ENCODE data around the gene CFAP161. TPM values are rescaled to one million over a fixed set of nuclear protein-coding genes. Genes with fewer than 3 reads are reported as not detected.
A peak's percentile ranks its signal among the peaks of the same experiment; 100 is the strongest.

Gene CFAP161
- total RNA-seq, 1 experiment from 2014 or later, result not detected

DNA sequence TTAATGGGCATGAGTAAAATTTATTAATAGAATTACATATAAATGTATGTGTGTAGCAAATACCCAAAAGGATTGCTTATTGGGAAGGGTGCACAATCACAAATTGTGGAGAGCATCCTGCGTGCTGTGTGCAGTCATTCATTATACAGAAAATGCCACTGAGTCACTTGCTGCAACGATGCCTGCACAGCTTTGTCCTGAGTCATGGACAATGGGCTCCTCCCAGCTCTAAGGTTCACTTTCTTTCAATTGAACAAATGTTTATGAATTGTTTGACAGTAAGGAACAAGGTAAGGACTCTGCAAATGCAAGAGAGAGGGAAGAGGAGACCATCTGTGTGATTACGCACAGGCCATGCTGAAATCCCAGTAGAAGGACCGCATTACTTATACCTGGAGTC, 18.7 kb downstream of the CFAP161 start:
- no peak overlapping the region for H3K27ac Mint-ChIP-seq (ENCODE audit: unreplicated experiment)
- no peaks in the 10 kb centered on the region for H3K4me1 Mint-ChIP-seq (ENCODE audit: low read depth, unreplicated experiment)
- H3K4me3 Mint-ChIP-seq (ENCODE audit: low read depth, unreplicated experiment), result no peak overlapping the region
- H3K36me3 Mint-ChIP-seq (ENCODE audit: insufficient read depth, unreplicated experiment), result no peaks in the 10 kb centered on the region
- no TSS peak for BruUV-seq (replicated peaks)
- no peaks in the 10 kb centered on the region for H3K9me3 Mint-ChIP-seq (ENCODE audit: low read depth, unreplicated experiment)
- CTCF ChIA-PET, result interaction anchor here (1.5 kb wide), 1 partner anchor 113 kb away, joined by 9 read pairs; no protein-coding TSS in a partner anchor
- TF ChIP-seq, protein P1, sequence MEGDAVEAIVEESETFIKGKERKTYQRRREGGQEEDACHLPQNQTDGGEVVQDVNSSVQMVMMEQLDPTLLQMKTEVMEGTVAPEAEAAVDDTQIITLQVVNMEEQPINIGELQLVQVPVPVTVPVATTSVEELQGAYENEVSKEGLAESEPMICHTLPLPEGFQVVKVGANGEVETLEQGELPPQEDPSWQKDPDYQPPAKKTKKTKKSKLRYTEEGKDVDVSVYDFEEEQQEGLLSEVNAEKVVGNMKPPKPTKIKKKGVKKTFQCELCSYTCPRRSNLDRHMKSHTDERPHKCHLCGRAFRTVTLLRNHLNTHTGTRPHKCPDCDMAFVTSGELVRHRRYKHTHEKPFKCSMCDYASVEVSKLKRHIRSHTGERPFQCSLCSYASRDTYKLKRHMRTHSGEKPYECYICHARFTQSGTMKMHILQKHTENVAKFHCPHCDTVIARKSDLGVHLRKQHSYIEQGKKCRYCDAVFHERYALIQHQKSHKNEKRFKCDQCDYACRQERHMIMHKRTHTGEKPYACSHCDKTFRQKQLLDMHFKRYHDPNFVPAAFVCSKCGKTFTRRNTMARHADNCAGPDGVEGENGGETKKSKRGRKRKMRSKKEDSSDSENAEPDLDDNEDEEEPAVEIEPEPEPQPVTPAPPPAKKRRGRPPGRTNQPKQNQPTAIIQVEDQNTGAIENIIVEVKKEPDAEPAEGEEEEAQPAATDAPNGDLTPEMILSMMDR (IDR thresholded peaks at IDR 0.05; ENCODE audit: unreplicated experiment), result no peak
- no peak for DNase-seq
- peaks cover 52% of the 10 kb centered on the region for H3K27me3 Mint-ChIP-seq (ENCODE audit: unreplicated experiment)
- intact Hi-C loops (cut with micrococcal nuclease; ENCODE audit: unreplicated experiment), result loop anchor here (1.0 to 5.0 kb wide), 2 partner anchors 34 to 45 kb away; no protein-coding TSS in a partner anchor

DNA sequence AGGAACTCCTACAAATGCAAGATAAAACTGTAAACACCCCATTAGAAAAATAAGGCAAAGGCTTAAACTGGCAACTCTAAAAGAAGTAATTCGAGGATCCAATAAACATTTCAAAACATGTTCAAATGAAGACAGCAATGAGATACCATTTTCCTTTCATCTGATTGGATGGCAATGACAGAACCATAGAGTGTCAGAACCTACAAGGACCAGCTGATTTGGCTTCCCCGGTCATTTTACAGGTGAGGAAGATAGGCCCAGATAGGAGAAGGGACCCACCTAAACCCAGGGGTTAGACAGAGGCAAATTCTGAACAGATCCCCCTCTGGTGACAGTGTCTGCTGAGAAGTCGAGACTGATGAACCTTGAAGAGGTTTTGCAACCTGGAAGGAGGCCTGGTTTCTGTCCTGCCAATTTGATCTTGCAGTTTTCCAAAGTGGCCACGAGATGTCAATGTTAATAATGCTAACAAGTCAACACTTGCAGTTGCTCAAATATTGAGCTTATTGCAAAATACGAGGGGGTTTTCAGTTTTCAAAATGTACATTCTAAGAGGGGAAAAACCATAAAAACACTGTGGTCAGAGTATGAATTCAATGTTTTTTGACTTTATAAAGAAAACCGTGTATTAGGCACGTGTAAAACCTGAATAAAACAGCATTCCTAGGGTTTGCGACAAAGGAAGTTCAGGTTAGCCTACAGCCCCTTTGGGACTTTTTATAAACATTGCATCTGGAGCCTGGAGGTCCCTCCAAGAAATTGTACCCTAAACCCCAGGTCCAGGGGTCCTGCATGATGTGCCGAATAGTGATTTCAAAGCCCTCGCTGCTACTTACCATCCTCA, 21.5 kb downstream of the CFAP161 start:
- BruUV-seq (replicated peaks), result no TSS peak
- TF ChIP-seq, protein P1 (IDR thresholded peaks at IDR 0.05; ENCODE audit: unreplicated experiment), result peak; percentile 40
- H3K36me3 Mint-ChIP-seq (ENCODE audit: insufficient read depth, unreplicated experiment), result no peaks in the 10 kb centered on the region
- intact Hi-C loops (cut with micrococcal nuclease; ENCODE audit: unreplicated experiment), result loop anchor here (1.0 kb wide), 1 partner anchor 111 kb away; no protein-coding TSS in a partner anchor
- H3K4me3 Mint-ChIP-seq (ENCODE audit: low read depth, unreplicated experiment), result no peak overlapping the region
- no peaks in the 10 kb centered on the region for H3K9me3 Mint-ChIP-seq (ENCODE audit: low read depth, unreplicated experiment)
- DNase-seq, result peak; percentile 33
- no peaks in the 10 kb centered on the region for H3K4me1 Mint-ChIP-seq (ENCODE audit: low read depth, unreplicated experiment)
- H3K27me3 Mint-ChIP-seq (ENCODE audit: unreplicated experiment), result peaks cover 56% of the 10 kb centered on the region
- CTCF ChIA-PET, result interaction anchor here (0.7 to 3.7 kb wide), 10 partner anchors 12 to 983 kb away, joined by 3 to 98 read pairs (median 4); no protein-coding TSS in a partner anchor
- no peak overlapping the region for H3K27ac Mint-ChIP-seq (ENCODE audit: unreplicated experiment)

DNA sequence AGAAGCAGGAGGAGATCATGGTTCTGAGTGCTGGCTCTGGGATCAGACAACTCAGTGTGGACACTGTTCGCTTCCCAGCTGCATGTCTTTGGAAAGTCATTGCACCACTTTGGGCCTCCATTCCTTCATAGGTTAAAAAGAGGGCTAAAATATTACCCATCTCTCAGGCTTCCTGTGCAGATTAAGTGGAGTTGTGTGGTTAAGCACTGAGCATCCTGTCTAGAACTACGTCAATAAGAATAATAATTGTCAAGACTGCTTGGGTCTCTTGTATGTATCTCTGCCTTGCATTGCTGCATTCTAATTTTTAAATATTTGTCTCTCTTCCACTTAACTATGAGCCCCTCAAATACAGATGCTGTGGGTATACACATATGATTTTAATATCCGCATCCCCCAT, 22.3 kb downstream of the CFAP161 start:
- Mint-ChIP-seq H3K27me3 (ENCODE audit: unreplicated experiment) (peaks cover 57% of the 10 kb centered on the region), H3K4me3 (ENCODE audit: low read depth, unreplicated experiment) (no peak overlapping the region), H3K27ac (ENCODE audit: unreplicated experiment) (no peak overlapping the region), H3K9me3 (ENCODE audit: low read depth, unreplicated experiment) (no peaks in the 10 kb centered on the region), H3K4me1 (ENCODE audit: low read depth, unreplicated experiment) (no peaks in the 10 kb centered on the region), H3K36me3 (ENCODE audit: insufficient read depth, unreplicated experiment) (no peaks in the 10 kb centered on the region)
- TF ChIP-seq, protein P1 (IDR thresholded peaks at IDR 0.05; ENCODE audit: unreplicated experiment), result no peak
- CTCF ChIA-PET, result interaction anchor here (0.7 to 3.7 kb wide), 9 partner anchors 13 to 983 kb away, joined by 3 to 98 read pairs (median 3); no protein-coding TSS in a partner anchor
- intact Hi-C loops (cut with micrococcal nuclease; ENCODE audit: unreplicated experiment), result no loop called here
- no TSS peak for BruUV-seq (replicated peaks)
- DNase-seq, result no peak

DNA sequence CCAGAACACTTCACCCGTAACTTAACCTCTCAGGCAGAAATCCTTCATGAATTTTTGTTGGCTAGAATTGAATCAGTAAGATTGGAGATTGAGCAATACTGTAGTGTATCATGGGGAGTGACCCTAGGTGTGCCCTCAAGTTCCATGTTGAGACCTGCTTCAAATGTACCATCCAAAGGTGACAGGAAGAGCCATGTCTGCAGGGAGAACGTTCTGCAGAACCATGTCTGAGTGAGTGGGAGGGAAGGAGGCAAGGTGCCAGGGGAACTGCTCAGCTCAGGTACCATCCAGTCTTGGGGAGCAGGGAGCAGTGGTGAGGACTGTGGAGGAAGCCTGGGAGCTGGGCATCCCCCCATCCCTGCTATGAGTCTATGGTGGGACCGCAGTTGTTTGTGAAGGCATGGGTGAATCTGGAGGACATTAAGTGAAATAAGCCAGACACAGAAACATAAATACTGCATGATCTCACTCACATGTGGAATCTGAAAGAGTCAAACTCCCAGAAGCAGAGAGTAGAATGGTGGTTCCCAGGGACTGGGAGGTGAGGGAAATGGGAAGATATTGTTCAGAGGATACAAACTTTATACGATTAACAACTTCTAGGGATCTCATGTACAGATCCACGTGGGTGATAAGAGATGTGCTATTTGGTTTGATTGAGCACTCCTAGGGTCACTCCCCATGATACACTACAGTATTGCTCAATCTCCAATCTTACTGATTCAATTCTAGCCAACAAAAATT, 23.3 kb downstream of the CFAP161 start:
- Mint-ChIP-seq H3K27ac (ENCODE audit: unreplicated experiment) (no peak overlapping the region), H3K27me3 (ENCODE audit: unreplicated experiment) (peaks cover 57% of the 10 kb centered on the region), H3K4me1 (ENCODE audit: low read depth, unreplicated experiment) (no peaks in the 10 kb centered on the region), H3K9me3 (ENCODE audit: low read depth, unreplicated experiment) (peaks cover 1% of the 10 kb centered on the region), H3K36me3 (ENCODE audit: insufficient read depth, unreplicated experiment) (no peaks in the 10 kb centered on the region), H3K4me3 (ENCODE audit: low read depth, unreplicated experiment) (no peak overlapping the region)
- intact Hi-C loops (cut with micrococcal nuclease; ENCODE audit: unreplicated experiment), result no loop called here
- CTCF ChIA-PET, result interaction anchor here (3.7 kb wide), 1 partner anchor 108 kb away, joined by 98 read pairs; no protein-coding TSS in a partner anchor
- no peak for DNase-seq
- TF ChIP-seq, protein P1 (IDR thresholded peaks at IDR 0.05; ENCODE audit: unreplicated experiment), result no peak
- BruUV-seq (replicated peaks), result no TSS peak
